Glutamatergic neuron (in vitro differentiated cells): ENCODE results near the gene CACNA2D1. TPM values are rescaled to one million over a fixed set of nuclear protein-coding genes. Genes with fewer than 3 reads are reported as not detected.

Source experiments
- DNase-seq: peaks from one replicate; pipeline ENCODE4 v3.0.0; 2022
- H3K27ac Mint-ChIP-seq: one replicate; pipeline ENCODE4 v1.8.0; 2020; ENCODE audit warnings: mild to moderate bottlenecking, mixed read lengths, inconsistent platforms; ENCODE audit not compliant: unreplicated experiment
- H3K27me3 Mint-ChIP-seq: one replicate; pipeline ENCODE4 v1.8.0; 2020; ENCODE audit warnings: mild to moderate bottlenecking, moderate library complexity, mixed read lengths, inconsistent platforms; ENCODE audit not compliant: unreplicated experiment
- H3K36me3 Mint-ChIP-seq: one replicate; pipeline ENCODE4 v1.8.0; 2020; ENCODE audit warnings: mild to moderate bottlenecking, mixed read lengths, inconsistent platforms; ENCODE audit not compliant: unreplicated experiment
- H3K4me1 Mint-ChIP-seq: one replicate; pipeline ENCODE4 v1.8.0; 2020; ENCODE audit warnings: mild to moderate bottlenecking, low read depth, mixed read lengths, inconsistent platforms; ENCODE audit not compliant: unreplicated experiment
- H3K4me3 Mint-ChIP-seq: one replicate; pipeline ENCODE4 v1.8.0; 2020; ENCODE audit warnings: mild to moderate bottlenecking, mixed read lengths, inconsistent platforms; ENCODE audit not compliant: unreplicated experiment
- H3K9me3 Mint-ChIP-seq: one replicate; pipeline ENCODE4 v1.8.0; 2020; ENCODE audit warnings: mild to moderate bottlenecking, moderate library complexity, mixed read lengths, inconsistent platforms; ENCODE audit not compliant: unreplicated experiment
- total RNA-seq: library from RNA; stranded (reverse); fragmentation: NEBNext Ultra II Directional; extraction: Animal tissue kit (Norgen Biotek cat#: 25700); gene quantifications from one replicate; pipeline ENCODE4 v1.2.1, GENCODE V29; 2021; ENCODE audit not compliant: unreplicated experiment
- TF ChIP-seq, protein P1 (sequence below): fragments of 200-600 bp; sonication (generic); IDR thresholded peaks from one replicate; pipeline ENCODE4 v1.5.0; 2021; ENCODE audit not compliant: partially characterized antibody, unreplicated experiment

CACNA2D1 gene
- total RNA-seq, 1 donor from 2014 or later, result 258 TPM

DNA sequence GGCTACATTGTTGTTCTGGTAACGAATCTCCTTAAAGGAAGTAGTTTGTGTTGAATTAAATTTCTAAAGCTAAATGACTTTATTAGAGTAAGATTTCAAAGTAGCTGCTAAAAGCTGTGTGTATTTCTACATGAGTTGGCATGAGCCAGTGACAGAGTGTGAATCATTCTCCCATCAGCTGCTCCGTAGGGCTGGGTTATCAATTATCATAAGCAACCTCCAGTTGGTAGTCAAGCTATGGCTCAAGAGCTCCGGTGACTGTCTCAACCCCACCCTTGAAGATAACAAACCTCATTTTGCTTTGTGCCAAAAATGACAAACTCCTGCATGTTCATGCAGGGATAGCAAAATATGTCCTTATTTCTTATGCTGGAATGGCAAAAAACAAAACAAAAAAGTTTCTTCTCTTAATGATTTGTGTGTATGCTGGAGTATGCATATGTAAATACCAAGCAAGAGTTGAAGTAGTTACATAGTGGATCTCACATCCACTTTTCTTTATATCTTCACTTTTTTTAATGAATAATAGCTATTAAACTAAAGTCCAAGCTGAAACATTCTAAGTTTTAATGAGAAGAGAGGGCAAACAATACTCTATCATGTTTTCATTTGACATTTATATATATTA lies 249.4 kb downstream of the CACNA2D1 start:
- TF ChIP-seq, protein P1, sequence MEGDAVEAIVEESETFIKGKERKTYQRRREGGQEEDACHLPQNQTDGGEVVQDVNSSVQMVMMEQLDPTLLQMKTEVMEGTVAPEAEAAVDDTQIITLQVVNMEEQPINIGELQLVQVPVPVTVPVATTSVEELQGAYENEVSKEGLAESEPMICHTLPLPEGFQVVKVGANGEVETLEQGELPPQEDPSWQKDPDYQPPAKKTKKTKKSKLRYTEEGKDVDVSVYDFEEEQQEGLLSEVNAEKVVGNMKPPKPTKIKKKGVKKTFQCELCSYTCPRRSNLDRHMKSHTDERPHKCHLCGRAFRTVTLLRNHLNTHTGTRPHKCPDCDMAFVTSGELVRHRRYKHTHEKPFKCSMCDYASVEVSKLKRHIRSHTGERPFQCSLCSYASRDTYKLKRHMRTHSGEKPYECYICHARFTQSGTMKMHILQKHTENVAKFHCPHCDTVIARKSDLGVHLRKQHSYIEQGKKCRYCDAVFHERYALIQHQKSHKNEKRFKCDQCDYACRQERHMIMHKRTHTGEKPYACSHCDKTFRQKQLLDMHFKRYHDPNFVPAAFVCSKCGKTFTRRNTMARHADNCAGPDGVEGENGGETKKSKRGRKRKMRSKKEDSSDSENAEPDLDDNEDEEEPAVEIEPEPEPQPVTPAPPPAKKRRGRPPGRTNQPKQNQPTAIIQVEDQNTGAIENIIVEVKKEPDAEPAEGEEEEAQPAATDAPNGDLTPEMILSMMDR, result no peak
- no peak overlapping the region for H3K4me3 Mint-ChIP-seq
- H3K36me3 Mint-ChIP-seq, result no peaks in the 10 kb centered on the region
- DNase-seq, result no peak
- no peaks in the 10 kb centered on the region for H3K9me3 Mint-ChIP-seq
- H3K27ac Mint-ChIP-seq, result no peak overlapping the region
- H3K4me1 Mint-ChIP-seq, result peaks cover 14% of the 10 kb centered on the region
- no peaks in the 10 kb centered on the region for H3K27me3 Mint-ChIP-seq

DNA sequence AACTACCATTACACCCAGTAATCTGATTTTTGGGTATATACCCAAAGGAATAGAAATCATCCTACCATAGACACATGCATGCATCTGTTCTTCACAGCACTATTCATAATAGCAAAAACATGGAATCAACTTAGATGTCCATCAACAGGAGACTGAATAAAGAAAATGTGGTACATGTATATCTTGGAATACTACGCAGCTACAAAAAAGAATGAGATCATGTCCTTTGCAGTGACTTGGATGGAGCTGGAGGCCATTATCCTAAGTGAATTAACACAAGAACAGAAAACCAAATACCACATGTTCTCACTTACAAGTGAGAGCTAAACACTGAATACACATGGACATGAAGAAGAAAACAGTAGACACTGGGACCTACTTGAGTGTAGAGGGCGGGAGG lies 254.9 kb downstream of the CACNA2D1 start:
- peaks cover 10% of the 10 kb centered on the region for H3K4me1 Mint-ChIP-seq
- no peak overlapping the region for H3K4me3 Mint-ChIP-seq
- no peak for DNase-seq
- peaks cover 2% of the 10 kb centered on the region for H3K27me3 Mint-ChIP-seq
- H3K9me3 Mint-ChIP-seq, result peaks cover 4% of the 10 kb centered on the region
- H3K36me3 Mint-ChIP-seq, result no peaks in the 10 kb centered on the region
- H3K27ac Mint-ChIP-seq, result no peak overlapping the region
- TF ChIP-seq, protein P1, result no peak

DNA sequence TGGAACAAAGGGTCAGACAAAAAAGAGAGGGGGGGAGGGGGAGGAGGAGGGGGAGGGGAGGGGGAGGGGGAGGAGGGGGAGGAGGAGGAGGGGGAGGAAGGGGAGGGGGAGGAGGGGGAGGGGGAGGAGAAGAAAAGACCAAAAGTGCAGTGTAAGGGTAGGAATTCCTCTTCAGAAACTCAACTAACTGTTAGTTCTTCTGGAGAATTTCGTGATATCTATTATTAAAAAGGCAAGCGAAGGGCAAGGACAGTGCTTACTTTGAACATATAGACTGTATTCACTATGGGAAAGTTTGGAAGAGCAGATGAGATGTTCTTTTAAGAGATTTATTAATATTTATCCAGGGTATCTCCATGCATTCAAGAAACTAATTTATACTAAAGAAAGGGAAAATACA lies 258.1 kb downstream of the CACNA2D1 start:
- no peak for DNase-seq
- TF ChIP-seq, protein P1, result no peak
- H3K4me3 Mint-ChIP-seq, result no peak overlapping the region
- peaks cover 4% of the 10 kb centered on the region for H3K4me1 Mint-ChIP-seq
- peaks cover 4% of the 10 kb centered on the region for H3K9me3 Mint-ChIP-seq
- no peaks in the 10 kb centered on the region for H3K36me3 Mint-ChIP-seq
- peaks cover 4% of the 10 kb centered on the region for H3K27me3 Mint-ChIP-seq
- no peak overlapping the region for H3K27ac Mint-ChIP-seq

DNA sequence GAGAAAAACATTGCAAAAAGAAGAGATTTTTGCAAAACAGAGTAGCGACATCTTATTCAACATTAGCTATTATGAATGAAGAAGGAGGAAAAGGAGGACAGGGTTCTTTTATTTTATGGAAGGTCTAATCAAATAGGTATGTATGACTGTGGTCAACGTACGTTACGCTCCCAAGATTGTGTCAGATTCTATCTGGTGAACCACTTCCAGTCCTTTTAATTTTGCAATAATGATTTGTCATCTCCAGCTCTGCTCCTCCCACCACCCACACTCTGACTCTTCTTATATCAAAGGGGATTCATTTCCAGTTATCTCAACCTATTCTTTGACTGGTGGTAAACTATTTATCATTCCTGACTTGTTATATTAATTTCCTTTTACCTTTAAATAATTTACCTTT lies 259.9 kb downstream of the CACNA2D1 start:
- peaks cover 8% of the 10 kb centered on the region for H3K27me3 Mint-ChIP-seq
- peaks cover 4% of the 10 kb centered on the region for H3K9me3 Mint-ChIP-seq
- no peak overlapping the region for H3K27ac Mint-ChIP-seq
- DNase-seq, result no peak
- H3K4me1 Mint-ChIP-seq, result peaks cover 3% of the 10 kb centered on the region
- H3K36me3 Mint-ChIP-seq, result no peaks in the 10 kb centered on the region
- no peak overlapping the region for H3K4me3 Mint-ChIP-seq
- TF ChIP-seq, protein P1, result no peak

DNA sequence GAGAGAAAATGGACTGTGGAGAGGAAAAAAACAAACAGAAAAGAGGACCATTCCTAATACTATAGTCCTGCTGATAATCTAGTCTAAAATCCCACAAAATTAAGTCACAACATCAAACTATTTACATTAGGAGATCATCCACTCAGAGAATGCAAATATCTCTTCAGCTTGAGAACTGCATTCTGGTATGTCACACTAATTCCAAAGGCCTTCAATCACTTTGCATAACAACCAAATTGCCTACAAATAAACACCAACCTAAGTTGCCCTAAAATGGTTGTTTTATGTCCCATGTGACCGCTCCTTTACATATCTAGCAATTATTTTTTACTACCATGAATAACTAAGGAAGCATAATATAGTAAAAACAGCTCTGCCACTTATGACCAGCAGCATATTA lies 264.3 kb downstream of the CACNA2D1 start:
- peaks cover 12% of the 10 kb centered on the region for H3K4me1 Mint-ChIP-seq
- no peak overlapping the region for H3K27ac Mint-ChIP-seq
- TF ChIP-seq, protein P1, result no peak
- no peak overlapping the region for H3K4me3 Mint-ChIP-seq
- H3K36me3 Mint-ChIP-seq, result no peaks in the 10 kb centered on the region
- DNase-seq, result no peak
- H3K9me3 Mint-ChIP-seq, result no peaks in the 10 kb centered on the region
- peaks cover 7% of the 10 kb centered on the region for H3K27me3 Mint-ChIP-seq
